DND-41 (cell line): Measurements from ENCODE around the gene MFF.

Source experiments
- ATAC-seq: fragments of 200-7000 bp; cut with Tn5 transposase; 3 replicates; pipeline ENCODE4 v1.9.1; 2021; ENCODE audit warnings: low read depth; ENCODE audit not compliant: insufficient read depth
- DNase-seq: peaks from one replicate; pipeline ENCODE4 v3.0.0-alpha.2; 2020
- H2AFZ ChIP-seq: 2 replicates; pipeline ENCODE4 v1.6.0; 2012; ENCODE audit warnings: low read depth, low read length
- H3K27ac ChIP-seq: 2 replicates; pipeline ENCODE4 v1.5.1; 2012; ENCODE audit warnings: low read length, inconsistent platforms
- H3K27me3 ChIP-seq: fragments of 200-600 bp; sonication (generic); 2 replicates; pipeline ENCODE4 v1.6.0; 2012; ENCODE audit warnings: low read length, mild to moderate bottlenecking, inconsistent platforms; ENCODE audit not compliant: insufficient read depth, poor library complexity
- H3K36me3 ChIP-seq: 2 replicates; pipeline ENCODE4 v1.5.1; 2012; ENCODE audit warnings: low read length, inconsistent platforms; ENCODE audit not compliant: insufficient read depth
- H3K4me1 ChIP-seq: 2 replicates; pipeline ENCODE4 v1.5.1; 2012; ENCODE audit warnings: mild to moderate bottlenecking, low read length; ENCODE audit not compliant: insufficient read depth
- H3K4me2 ChIP-seq: 2 replicates; pipeline ENCODE4 v1.6.0; 2012; ENCODE audit warnings: mild to moderate bottlenecking, moderate library complexity, low read length, inconsistent platforms; ENCODE audit not compliant: insufficient read depth
- H3K4me3 ChIP-seq, 2 experiments: fragments of 200-600 bp in 1 of 2; shearing (Covaris generic) in 1 of 2; 2 replicates each; pipeline ENCODE4 v1.5.1; 2012 to 2016; ENCODE audit warnings: inconsistent platforms in 2 of 2, low read length in 2 of 2, mild to moderate bottlenecking in 2 of 2, low read depth in 1 of 2, moderate library complexity in 1 of 2
- H3K79me2 ChIP-seq: 2 replicates; pipeline ENCODE4 v1.6.0; 2012; ENCODE audit warnings: low read length, inconsistent platforms; ENCODE audit not compliant: insufficient read depth
- H3K9ac ChIP-seq: 2 replicates; pipeline ENCODE4 v1.6.0; 2012; ENCODE audit warnings: low read depth, mild to moderate bottlenecking, inconsistent platforms, low read length, moderate library complexity
- H3K9me3 ChIP-seq: 2 replicates; pipeline ENCODE4 v1.5.1; 2012; ENCODE audit warnings: low read length, moderate library complexity, mild to moderate bottlenecking, inconsistent platforms; ENCODE audit not compliant: insufficient read depth, severe bottlenecking
- H4K20me1 ChIP-seq: 2 replicates; pipeline ENCODE4 v1.6.0; 2012; ENCODE audit warnings: low read length; ENCODE audit not compliant: insufficient read depth
- CTCF ChIP-seq: IDR thresholded peaks from 2 replicates; pipeline ENCODE4 v1.5.1; 2012; ENCODE audit warnings: borderline replicate concordance, low read length, moderate library complexity, mild to moderate bottlenecking; ENCODE audit not compliant: poor library complexity, severe bottlenecking; ENCODE audit errors: extremely low read depth
- EZH2 ChIP-seq: IDR thresholded peaks from 3 replicates; pipeline ENCODE4 v1.6.1; 2012; ENCODE audit warnings: borderline replicate concordance, low read depth, mild to moderate bottlenecking, moderate library complexity, low read length, inconsistent platforms; ENCODE audit not compliant: severe bottlenecking

Gene MFF

GRCh38 chr2:227367427-227367795 lies 42.4 kb downstream of the MFF start:
- H4K20me1 ChIP-seq, result no peaks in the 10 kb centered on the region
- H3K4me3 ChIP-seq, result no peak overlapping the region
- H3K9ac ChIP-seq, result no peak overlapping the region
- no peak overlapping the region for H3K27ac ChIP-seq
- DNase-seq, result no peak
- H3K36me3 ChIP-seq, result no peaks in the 10 kb centered on the region
- no peak overlapping the region for H3K4me2 ChIP-seq
- H3K9me3 ChIP-seq, result no peaks in the 10 kb centered on the region
- H3K27me3 ChIP-seq, result no peaks in the 10 kb centered on the region
- TF ChIP-seq EZH2 (no peak), CTCF (no peak)
- no peak overlapping the region for H2AFZ ChIP-seq
- H3K79me2 ChIP-seq, result no peaks in the 10 kb centered on the region
- no peak for ATAC-seq
- no peaks in the 10 kb centered on the region for H3K4me1 ChIP-seq

GRCh38 chr2:227368574-227368973 lies 43.5 kb downstream of the MFF start:
- H3K9ac ChIP-seq, result no peak overlapping the region
- no peaks in the 10 kb centered on the region for H3K9me3 ChIP-seq
- DNase-seq (no peak), ATAC-seq (no peak)
- H3K4me3 ChIP-seq, result no peak overlapping the region
- no peaks in the 10 kb centered on the region for H3K4me1 ChIP-seq
- no peaks in the 10 kb centered on the region for H3K79me2 ChIP-seq
- H4K20me1 ChIP-seq, result no peaks in the 10 kb centered on the region
- H2AFZ ChIP-seq, result no peak overlapping the region
- no peaks in the 10 kb centered on the region for H3K36me3 ChIP-seq
- TF ChIP-seq CTCF, result no peak
- no peak for TF ChIP-seq EZH2
- no peak overlapping the region for H3K27ac ChIP-seq
- H3K27me3 ChIP-seq, result no peaks in the 10 kb centered on the region
- H3K4me2 ChIP-seq, result no peak overlapping the region

GRCh38 chr2:227370092-227370491 lies 45.0 kb downstream of the MFF start:
- no peaks in the 10 kb centered on the region for H3K79me2 ChIP-seq
- no peak overlapping the region for H2AFZ ChIP-seq
- ATAC-seq, result no peak
- no peaks in the 10 kb centered on the region for H3K4me1 ChIP-seq
- no peaks in the 10 kb centered on the region for H3K36me3 ChIP-seq
- H3K4me3 ChIP-seq, result no peak overlapping the region
- H3K4me2 ChIP-seq, result no peak overlapping the region
- H3K27me3 ChIP-seq, result no peaks in the 10 kb centered on the region
- no peak overlapping the region for H3K9ac ChIP-seq
- H3K27ac ChIP-seq, result no peak overlapping the region
- H4K20me1 ChIP-seq, result no peaks in the 10 kb centered on the region
- DNase-seq, result no peak
- no peaks in the 10 kb centered on the region for H3K9me3 ChIP-seq
- TF ChIP-seq EZH2 (no peak), CTCF (no peak)

- Histone ChIP-seq H3K79me2 (no peaks in the 10 kb centered on the region), H3K4me2 (no peak overlapping the region), H3K36me3 (no peaks in the 10 kb centered on the region), H3K27ac (no peak overlapping the region), H3K9me3 (no peaks in the 10 kb centered on the region), H2AFZ (no peak overlapping the region), H4K20me1 (no peaks in the 10 kb centered on the region), H3K4me1 (no peaks in the 10 kb centered on the region), H3K4me3 (no peak overlapping the region), H3K9ac (no peak overlapping the region), H3K27me3 (no peaks in the 10 kb centered on the region)
- no peak for ATAC-seq
- TF ChIP-seq EZH2 (no peak), CTCF (no peak)
- DNase-seq, result no peak
Measured at GRCh38 chr2:227370791-227371312, 45.8 kb downstream of the MFF start.
